Omental fat pad (tissue), 4 donors: ENCODE results near the gene BET1L. TPM values are rescaled to one million over a fixed set of nuclear protein-coding genes. Genes with fewer than 3 reads are reported as not detected.

Source experiments
- ATAC-seq: fragments of 150-250 bp; one replicate; pipeline ENCODE4 v1.9.1; 2016; ENCODE audit warnings: mild to moderate bottlenecking, moderate library complexity; ENCODE audit not compliant: low FRiP score
- DNase-seq: peaks from one replicate; pipeline ENCODE4 v3.0.0-alpha.2; 2019; ENCODE audit warnings: low spot score
- CTCF ChIP-seq, 3 donors: fragments of 450-650 bp; IDR thresholded peaks; one replicate each; pipeline ENCODE4 v1.5.1; 2016 to 2017; ENCODE audit warnings: antibody characterized with exemption in 3 of 3, mild to moderate bottlenecking in 3 of 3, moderate library complexity in 2 of 3
- total RNA-seq, 4 donors: library from RNA; depleted of rRNA; stranded (reverse); fragments of >200 nt; gene quantifications; one replicate each; pipeline ENCODE4 v1.1.0, GENCODE V29; 2016

Gene BET1L
- total RNA-seq, 4 donors from 2014 or later: 18.4 to 29.1 (median 26.8) TPM

GRCh38 chr11:227824-228379, 20.7 kb upstream of the BET1L start:
- ATAC-seq (no peak), DNase-seq (no peak)
- TF ChIP-seq CTCF (IDR thresholded peaks at IDR 0.05): no peak

GRCh38 chr11:225734-226453, 18.7 kb upstream of the BET1L start:
- no peak for TF ChIP-seq CTCF (IDR thresholded peaks at IDR 0.05)
- ATAC-seq (no peak), DNase-seq (no peak)

- no peak for DNase-seq
- no peak for TF ChIP-seq CTCF (IDR thresholded peaks at IDR 0.05)
- ATAC-seq: no peak
Measured at GRCh38 chr11:224424-224823, 17.2 kb upstream of the BET1L start.

GRCh38 chr11:223884-224283, 16.7 kb upstream of the BET1L start:
- no peak for TF ChIP-seq CTCF (IDR thresholded peaks at IDR 0.05)
- DNase-seq: no peak
- ATAC-seq: no peak

- DNase-seq (no peak), ATAC-seq (no peak)
- no peak for TF ChIP-seq CTCF (IDR thresholded peaks at IDR 0.05)
Measured at GRCh38 chr11:223026-223789, 16.0 kb upstream of the BET1L start.

GRCh38 chr11:221998-222789, 15.0 kb upstream of the BET1L start:
- peak; percentile 25 for ATAC-seq
- no peak for TF ChIP-seq CTCF (IDR thresholded peaks at IDR 0.05)
- DNase-seq: no peak
